C4-2B (cell line): Measurements from ENCODE around the gene ADGRV1.

ENCODE experiments used
- CTCF ChIP-seq: fragments of 450-650 bp; conservative IDR thresholded peaks from 2 replicates; pipeline ENCODE4 v1.5.1; 2017; ENCODE audit warnings: mild to moderate bottlenecking
- ZFX ChIP-seq: fragments of 450-650 bp; IDR thresholded peaks from 2 replicates; pipeline ENCODE4 v1.6.1; 2017

GRCh38 chr5:90680921-90681563 is 122.4 kb downstream of the ADGRV1 start:
- TF ChIP-seq CTCF: no peak
- TF ChIP-seq ZFX: no peak
